KOPT-K1 (cell line): Measurements from ENCODE around the gene RPS8.
"Not testable (repeated sequence)": the region's sequence is repeated elsewhere in the genome, so short reads cannot be mapped to it uniquely, and the experiment has no call there.

ENCODE experiments used
- H3K27ac ChIP-seq: fragments of 200-600 bp; sonication (generic); 2 replicates; pipeline ENCODE4 v1.5.1; 2016; ENCODE audit warnings: antibody characterized with exemption, mild to moderate bottlenecking, low read depth, low read length; ENCODE audit not compliant: poor library complexity, severe bottlenecking
- H3K36me3 ChIP-seq: fragments of 200-600 bp; sonication (generic); 2 replicates; pipeline ENCODE4 v1.5.1; 2017; ENCODE audit warnings: antibody characterized with exemption, mild to moderate bottlenecking, low read length, moderate library complexity; ENCODE audit not compliant: insufficient read depth
- H3K9me3 ChIP-seq: fragments of 200-600 bp; sonication (generic); 2 replicates; pipeline ENCODE4 v1.5.1; 2017; ENCODE audit warnings: antibody characterized with exemption, low read length, mild to moderate bottlenecking; ENCODE audit not compliant: insufficient read depth, poor library complexity, severe bottlenecking

RPS8 gene

DNA sequence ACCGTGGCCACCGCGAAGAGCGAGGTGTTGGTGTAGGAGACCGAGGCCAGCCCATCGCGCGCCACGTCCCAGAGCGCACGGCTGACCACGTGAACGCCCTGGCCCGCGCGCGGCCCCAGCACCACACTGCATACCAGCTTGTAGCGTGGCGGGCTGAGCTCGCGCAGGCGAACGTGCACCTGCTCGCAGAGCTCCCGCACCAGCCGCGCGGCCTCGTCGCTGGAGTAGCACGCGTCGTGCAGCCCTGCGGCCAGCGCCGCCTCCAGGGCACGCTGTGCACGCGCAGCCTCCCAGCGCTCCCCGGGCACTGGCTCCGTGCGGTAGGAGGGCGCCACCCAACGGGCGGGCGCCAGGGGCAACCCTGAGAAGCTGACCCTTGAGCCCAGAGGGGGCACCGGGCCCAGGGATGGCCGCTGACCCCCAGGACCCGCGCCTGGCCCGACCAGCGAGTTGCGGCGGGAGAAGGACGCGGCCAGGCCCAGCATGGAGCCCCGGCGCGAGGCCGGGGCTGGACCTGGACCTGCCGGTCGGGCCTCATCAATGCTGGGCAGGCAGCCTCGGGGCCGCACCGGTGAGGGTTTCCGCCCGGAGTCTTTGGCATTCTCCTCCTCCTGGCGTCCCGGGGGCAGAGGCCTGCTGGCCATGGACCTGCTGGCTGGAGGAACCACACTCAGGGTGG, 30.8 kb downstream of the RPS8 start:
- Histone ChIP-seq H3K9me3 (no peaks in the 10 kb centered on the region), H3K36me3 (peaks cover 43% of the 10 kb centered on the region), H3K27ac (peak overlapping the region; percentile 99)

DNA sequence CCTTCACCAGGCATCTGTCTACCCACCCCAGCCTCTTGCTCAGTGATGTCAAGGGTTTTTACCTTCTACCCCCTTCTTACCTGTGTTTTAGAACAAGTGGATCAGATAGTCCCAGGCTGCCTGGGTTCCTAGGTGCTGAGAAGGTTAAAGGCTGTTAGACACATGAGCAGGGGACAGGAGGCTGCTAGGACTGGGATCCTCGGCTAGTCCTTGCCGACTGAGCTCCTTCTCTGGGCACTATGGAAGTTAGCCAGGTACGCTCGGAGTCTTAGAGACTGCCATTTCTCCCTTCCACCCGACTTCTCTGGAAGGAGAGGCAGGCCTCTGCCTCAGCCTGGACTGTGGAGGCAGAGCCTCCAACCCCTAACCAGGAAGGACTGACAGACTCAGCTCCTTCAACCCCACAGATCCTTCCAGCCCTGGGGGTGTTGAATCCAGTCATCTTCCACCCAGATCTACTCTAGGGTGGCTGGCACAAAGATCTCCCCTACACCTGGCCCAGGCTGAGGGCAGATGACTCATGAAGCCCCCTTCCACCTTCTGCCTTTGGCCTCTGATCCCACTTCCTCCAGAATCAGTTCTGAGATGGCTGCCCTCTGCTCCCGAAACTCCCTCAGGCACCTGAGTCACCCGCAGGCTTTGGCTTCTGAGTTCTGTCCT, 31.5 kb downstream of the RPS8 start, which contains the start of gene DYNLT4:
Gene DYNLT4, minus strand, starts transcription at position 648 of the 660 bp plus-strand sequence. CDS start 683 bp downstream, outside the sequence.
- H3K27ac ChIP-seq: peak within 1 kb of the TSS; percentile 99
- no peaks in the 10 kb centered on the region for H3K9me3 ChIP-seq
- H3K36me3 ChIP-seq: peaks cover 43% of the 10 kb centered on the region

DNA sequence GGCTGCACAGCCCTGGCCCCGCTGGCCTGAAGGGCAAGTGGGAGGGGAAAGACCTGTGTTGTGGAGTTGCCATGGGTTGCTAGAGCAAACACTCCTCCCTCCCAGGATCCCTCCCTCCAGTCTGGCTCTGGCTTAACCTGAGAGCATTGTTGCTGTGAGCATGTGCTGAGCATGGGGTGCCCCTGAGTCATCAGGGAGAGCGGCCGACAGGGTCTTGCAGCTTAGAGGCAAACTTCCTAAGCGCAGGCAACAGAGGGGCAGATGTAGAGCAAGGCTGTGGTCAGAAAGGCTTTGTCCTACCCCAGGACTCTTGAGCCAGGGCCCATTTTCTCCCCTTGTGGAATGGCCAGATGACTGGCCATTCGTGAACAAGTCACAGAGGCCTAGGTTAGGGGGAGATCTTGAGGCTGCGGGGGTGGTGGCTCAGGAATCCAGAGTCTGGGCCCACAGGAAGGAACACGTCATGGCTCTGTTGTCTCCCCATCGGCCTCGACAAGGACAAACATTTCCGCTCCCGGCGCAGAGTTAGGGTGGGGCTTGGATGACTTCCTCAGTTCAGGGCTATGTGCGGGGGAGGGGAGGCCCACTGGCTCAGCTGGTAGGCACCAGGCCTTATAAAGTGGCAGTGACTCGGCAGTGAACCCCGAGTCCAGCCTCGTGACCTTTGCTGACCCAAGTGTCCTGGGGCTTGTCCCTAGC, 32.2 kb downstream of the RPS8 start:
- H3K27ac ChIP-seq: peak overlapping the region; percentile 99
- H3K36me3 ChIP-seq: peaks cover 36% of the 10 kb centered on the region

DNA sequence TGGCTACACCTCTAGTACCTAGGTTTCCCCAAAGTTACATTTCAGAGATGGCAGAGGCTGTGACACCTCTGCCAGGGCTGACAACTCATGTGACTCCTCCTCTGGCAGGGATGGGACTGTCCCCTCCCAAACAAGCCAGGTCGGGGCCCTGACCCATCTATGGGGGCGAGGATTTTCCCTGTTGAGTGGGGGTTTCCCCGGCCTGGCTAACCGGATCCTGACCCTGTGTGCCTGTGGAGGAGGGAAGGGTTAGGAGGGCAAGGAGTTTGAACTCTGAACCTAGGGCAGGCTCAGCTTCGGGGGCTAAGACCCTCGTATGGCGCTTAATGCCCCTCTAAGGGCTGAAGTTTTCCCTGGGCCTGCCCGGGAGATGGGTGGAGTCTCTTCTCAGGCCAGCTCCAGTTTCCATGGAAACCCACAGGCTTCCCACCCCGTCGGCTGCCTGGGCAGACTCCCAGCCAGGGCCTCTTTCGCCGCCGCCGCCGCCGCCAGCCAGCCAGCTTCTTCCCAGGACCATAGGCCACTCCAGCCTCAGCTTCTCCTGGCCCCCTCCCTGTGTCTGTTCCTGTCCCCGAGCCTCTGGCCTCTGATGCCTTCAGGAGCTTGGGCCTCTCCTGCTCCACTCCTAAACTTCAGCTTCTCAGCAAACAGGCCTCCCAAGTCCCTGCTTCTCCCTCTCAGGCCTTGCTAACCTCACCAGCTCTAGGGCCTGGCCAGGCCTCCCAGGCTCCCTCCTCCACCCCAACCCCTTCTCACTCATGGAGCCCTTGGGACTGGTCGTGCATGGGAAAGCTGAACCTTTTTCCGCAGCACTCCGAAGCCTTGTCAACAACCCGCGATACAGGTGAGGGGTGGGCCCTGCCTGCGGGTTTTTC, 33.0 kb downstream of the RPS8 start, which contains the start of gene BTBD19:
Gene BTBD19, plus strand, starts transcription at position 461 of the 875 bp plus-strand sequence. Its CDS starts 298 bp downstream, at position 759.
- peaks cover 28% of the 10 kb centered on the region for H3K36me3 ChIP-seq

More for the DNA sequence above, 32.2 kb downstream of the RPS8 start:
- no peaks in the 10 kb centered on the region for H3K9me3 ChIP-seq

DNA sequence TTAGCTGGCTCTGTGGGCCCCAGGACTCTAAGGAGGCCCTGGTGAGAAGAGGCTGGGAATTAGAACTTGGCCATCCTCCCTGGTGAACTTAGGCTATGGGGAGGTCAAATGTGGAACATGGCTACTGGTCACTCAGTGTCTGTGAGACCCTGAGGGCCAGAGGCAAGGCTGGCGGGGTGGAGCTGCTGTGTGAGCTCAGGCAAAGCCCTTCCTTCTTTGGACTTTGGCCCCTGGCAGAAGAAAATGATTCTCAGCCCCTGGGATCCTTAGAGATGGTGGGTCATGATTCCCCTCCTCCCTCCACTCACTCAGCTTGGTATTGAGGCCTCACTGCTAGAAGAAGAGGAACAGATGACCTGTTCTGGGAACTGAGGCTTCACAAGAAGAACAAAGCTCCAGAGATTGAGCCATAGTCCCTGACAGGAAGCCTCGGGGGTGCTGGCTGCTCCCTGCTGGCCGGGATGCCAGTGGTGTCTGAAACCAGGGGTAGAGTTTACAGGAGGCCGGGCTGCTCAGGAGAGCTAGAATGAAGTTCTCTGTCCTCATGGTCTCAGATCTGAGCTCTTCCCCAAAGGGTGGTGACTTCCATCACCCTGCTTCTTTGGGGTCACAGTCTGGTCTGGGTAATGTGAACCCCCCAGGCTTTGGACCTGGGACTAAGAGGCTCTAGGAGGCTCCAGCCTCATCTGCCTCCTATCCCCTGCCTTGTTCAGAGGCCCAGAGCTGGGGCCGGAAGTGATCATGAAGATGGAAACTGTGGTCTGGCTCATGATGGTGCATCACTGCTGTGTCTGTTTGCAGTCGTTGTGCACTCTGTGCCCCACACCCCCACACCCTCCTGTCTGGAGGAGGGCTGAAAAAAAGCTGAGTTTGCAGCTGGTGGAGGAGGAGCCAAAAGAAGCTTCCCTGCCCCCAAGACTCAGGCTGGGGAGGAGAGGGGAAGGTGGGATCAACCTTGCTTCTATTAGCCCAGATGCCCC, 33.9 kb downstream of the RPS8 start:
- H3K9me3 ChIP-seq: no peaks in the 10 kb centered on the region
- H3K36me3 ChIP-seq: peaks cover 19% of the 10 kb centered on the region
- peak overlapping the region; percentile 99 for H3K27ac ChIP-seq

More for the DNA sequence above, 33.0 kb downstream of the RPS8 start, which contains the start of gene BTBD19:
- H3K27ac ChIP-seq: peak within 1 kb of the TSS; percentile 99
- no peaks in the 10 kb centered on the region for H3K9me3 ChIP-seq

DNA sequence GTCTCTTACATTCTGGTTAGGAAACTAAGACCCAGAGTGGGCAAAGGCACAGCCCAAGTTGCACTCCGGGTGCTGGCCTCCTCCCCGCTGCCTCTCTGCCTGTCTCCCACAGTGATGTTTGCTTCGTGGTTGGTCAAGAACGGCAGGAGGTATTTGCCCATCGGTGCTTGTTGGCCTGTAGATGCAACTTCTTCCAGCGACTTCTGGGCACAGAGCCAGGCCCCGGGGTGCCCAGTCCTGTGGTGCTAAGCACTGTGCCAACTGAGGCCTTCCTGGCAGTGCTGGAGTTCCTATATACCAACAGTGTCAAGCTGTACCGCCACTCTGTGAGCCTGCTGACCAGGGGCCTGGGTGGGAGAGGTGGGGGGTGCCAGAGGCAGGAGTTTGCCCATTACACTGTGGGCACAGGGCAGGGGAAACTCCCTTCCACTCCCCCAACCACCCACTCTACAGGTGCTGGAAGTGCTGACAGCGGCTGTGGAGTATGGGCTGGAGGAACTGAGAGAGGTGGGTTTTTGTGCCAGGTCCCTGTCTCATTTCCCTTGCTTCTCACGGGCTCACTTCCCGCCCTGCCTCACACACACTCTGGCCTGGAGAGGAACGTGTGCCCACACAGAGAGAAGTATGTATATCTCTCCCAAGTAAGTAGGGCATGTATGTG, 34.9 kb downstream of the RPS8 start:
- Histone ChIP-seq H3K36me3 (peaks cover 11% of the 10 kb centered on the region; the same call in 1 of the 2 replicates), H3K27ac (peak overlapping the region; percentile 99), H3K9me3 (no peaks in the 10 kb centered on the region)

DNA sequence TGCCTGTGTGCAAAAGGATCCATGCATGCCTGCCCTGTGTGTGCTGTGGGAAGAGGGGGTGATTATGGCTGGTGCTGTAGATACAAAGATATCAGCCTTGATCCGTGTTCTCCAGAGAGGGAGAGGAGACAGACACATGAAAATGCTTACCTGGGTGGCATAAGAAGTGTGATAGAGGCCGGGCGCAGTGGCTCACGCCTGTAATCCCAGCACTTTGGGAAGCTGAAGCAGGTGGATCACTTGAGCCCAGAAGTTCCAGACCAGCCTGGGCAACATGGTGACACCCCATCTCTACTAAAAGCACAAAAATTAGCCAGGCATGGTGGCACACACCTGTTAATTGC, 35.4 kb downstream of the RPS8 start:
- H3K27ac ChIP-seq: peak overlapping the region; percentile 99
- not testable (repeated sequence) for H3K9me3 ChIP-seq, H3K36me3 ChIP-seq

DNA sequence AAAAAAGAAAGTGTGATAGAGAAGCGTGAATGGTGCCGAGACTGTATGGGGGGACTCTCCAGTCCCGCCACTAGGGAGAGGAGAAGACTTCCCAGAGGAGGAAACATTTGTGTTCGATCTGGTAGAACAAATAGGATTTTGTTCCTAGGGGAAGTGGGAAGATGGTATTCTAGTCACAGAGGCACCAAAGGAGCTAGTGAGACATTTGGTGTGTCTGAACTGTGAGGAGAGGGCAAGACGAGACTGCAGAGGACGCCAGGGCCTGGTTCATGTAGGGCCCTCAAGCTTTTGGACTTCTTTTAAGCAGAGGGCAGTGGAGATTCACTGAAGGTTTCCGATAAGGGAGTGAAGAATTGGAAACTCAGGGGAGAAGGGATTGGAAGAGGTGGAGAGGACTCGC, 35.9 kb downstream of the RPS8 start:
- Histone ChIP-seq H3K27ac (peak overlapping the region; percentile 99), H3K9me3 (no peaks in the 10 kb centered on the region), H3K36me3 (0 out of 2 replicates have a peak, but pooled peaks cover 1% of the 10 kb centered on the region)

DNA sequence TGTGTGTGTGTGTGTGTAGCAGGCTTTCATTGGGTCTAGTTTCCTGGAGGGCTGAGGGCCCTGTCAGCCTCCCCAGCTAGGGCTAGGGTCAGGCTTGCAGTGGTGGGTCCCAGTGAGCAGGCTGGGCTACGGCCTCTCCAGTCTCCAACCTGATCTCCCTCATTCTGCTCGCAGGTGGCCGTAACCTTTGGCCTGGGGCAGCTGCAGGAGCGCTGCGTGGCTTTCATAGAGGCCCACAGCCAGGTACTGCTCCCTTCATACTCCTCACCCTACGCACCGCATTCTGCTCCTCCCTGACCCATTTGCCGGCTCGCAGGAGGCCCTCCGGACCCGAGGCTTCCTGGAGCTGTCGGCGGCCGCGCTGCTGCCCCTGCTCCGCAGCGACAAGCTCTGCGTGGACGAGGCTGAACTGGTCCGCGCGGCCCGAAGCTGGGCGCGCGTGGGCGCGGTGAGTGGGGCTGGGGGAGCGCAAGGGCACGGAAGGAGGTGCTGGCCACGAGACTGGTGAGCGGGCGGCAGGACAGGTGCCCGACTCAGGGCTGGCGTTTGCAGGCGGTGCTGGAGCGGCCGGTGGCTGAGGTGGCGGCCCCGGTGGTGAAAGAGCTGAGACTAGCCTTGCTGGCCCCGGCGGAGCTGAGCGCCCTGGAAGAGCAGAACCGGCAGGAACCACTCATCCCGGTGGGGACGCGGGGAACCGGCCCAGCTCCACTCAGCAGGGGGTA, 37.6 kb downstream of the RPS8 start:
- Histone ChIP-seq H3K36me3 (no peaks in the 10 kb centered on the region), H3K27ac (peak overlapping the region; percentile 77), H3K9me3 (no peaks in the 10 kb centered on the region)

DNA sequence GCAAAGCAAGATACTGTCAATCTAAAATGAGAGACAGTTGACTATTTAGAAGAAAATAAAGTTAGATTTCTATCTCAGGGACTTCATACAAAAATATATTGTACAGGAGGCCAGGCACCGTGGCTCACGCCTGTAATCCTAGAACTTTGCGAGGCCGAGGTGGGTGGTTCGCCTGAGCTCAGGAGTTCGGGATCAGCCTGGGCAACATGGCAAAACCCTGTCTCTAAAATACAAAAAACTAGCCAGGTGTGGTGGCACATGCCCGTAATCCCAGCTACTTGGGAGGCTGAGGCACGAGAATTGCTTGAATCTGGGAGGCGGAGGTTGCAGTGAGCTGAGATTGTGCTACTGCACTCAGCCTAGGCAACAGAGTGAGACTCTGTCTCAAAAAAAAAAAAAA, 40.6 kb downstream of the RPS8 start:
- not testable (repeated sequence) for H3K27ac ChIP-seq, H3K36me3 ChIP-seq

DNA sequence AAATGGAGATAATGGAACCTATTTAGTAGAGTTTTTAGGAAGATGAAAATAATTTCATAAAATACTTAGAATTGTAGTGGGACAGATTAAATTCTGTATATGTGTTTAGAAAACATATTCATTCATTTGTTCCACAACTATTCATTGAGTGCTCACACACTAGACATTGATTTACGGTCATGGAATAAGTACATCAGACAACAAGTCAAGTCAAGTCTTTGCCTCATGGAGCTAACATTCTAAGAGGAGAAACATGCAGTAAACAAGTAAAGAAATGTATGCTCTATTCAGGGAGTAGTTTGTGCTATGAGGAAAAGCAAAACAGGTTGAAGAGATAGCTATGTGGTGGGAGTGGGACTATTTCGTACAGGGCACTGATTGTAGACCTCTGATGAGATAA, 42.0 kb downstream of the RPS8 start:
- no peak overlapping the region for H3K27ac ChIP-seq
- H3K9me3 ChIP-seq: no peaks in the 10 kb centered on the region
- no peaks in the 10 kb centered on the region for H3K36me3 ChIP-seq

More for the DNA sequence above, 40.6 kb downstream of the RPS8 start:
- not testable (repeated sequence) for H3K9me3 ChIP-seq

DNA sequence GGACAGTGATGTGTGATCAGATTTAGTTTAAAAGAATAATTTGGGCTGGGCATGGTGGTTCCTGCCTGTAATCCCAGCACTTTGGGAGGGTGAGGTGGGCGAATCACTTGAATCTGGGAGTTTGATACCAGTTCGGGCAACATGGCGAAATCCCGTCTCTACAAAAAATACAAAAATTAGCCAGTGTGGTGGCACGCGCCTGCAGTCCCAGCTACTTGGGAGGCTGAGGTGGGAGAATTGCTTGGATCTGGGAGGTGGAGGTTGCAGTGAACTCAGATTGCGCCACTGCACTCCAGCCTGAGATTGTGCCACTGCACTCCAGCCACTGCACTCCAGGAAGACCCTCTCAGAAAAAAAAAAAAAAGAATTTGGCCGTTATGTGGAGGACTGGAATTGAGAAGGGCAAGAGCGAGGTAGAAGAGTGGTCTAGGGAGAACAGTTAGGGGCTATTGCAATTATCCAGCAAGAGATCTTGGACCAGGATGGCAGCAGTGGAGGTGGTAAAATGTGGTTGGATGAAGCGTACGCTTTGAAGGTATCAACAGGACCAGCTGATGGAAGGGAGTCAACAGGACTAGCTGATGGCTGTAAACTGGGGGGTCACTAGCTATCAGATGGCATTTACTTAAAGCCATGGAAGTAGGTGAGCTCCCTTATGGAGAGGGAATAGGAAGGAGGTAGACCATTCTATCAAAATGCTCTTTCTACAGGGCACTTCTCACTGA, 42.6 kb downstream of the RPS8 start:
- H3K27ac ChIP-seq: no peak overlapping the region

More for the DNA sequence above, 42.6 kb downstream of the RPS8 start:
- no peaks in the 10 kb centered on the region for H3K9me3 ChIP-seq
- H3K36me3 ChIP-seq: no peaks in the 10 kb centered on the region
